ENCODE data around the gene LCN15. TPM values are rescaled to one million over a fixed set of nuclear protein-coding genes. Genes with fewer than 3 reads are reported as not detected.

LCN15 gene
- total and polyA plus RNA-seq, 10 of the 15 experiments (the other 5 are each of a cell fraction or from before 2014, with no cell fraction given), result 0.37 to 0.50 TPM; not detected in 8

DNA sequence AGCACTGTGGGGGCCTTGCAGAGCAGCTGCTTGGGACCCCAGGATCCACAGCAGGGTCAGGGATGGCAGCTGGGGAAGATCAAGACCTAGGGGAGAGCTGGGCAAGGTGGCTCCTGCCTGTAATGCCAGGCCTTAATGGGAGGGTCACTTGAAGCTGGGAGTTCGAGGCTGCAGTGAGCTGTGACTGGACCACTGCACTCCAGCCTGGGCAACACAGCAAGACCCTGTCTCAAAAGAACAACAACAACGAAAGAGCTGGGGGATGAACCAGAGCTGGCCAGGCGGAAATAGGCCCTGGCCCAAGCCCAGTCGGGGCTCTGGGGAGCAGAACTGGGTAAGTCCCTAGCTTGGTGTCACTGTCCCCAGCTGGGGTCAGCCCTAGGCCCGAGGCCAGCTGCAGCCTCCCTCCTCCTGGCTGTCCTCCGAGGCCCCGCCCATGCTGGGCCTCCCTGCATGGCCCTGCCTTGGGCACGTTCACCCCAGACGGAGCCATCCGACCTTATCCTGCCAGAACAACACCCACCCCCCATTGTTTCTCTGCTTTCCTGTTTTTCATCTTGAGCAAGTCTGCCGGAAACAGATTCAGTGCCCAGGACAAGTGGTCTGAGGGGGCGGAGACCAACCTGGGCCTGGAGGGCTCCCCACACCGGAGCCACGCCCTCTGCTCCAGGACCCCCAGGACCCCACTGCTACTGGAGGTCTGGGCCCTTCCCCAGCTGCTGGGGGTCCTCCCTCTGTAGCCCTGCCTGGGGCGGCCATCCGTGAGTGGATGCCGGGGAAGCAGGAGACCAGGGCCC lies 50.0 kb downstream of the LCN15 start:
- Histone ChIP-seq H3K4me1 (ENCODE audit: control insufficient read depth, insufficient read depth, low read length) (no peaks in the 10 kb centered on the region), H3K36me3 (ENCODE audit: control insufficient read depth in 2 of 2, insufficient read depth in 2 of 2, low read length in 1 of 2) (no peaks in the 10 kb centered on the region), H3K9me3 (replicated peaks; ENCODE audit: control insufficient read depth, insufficient read depth, low read length) (no peaks in the 10 kb centered on the region), H3K4me3 (no peak overlapping the region), H2AFZ (ENCODE audit: control insufficient read depth, low read depth, low read length) (no peak overlapping the region), H3K27ac (ENCODE audit: control insufficient read depth, insufficient read depth) (no peak overlapping the region), H3K9ac (ENCODE audit: control insufficient read depth, insufficient read depth, low read length) (no peak overlapping the region), H3K27me3 (replicated peaks in 1 of 2; ENCODE audit: control insufficient read depth in 2 of 2, insufficient read depth in 2 of 2, low read length in 1 of 2) (peaks cover 2 to 7% of the 10 kb centered on the region in 2 experiments), H3K79me2 (ENCODE audit: control insufficient read depth, insufficient read depth, low read length) (no peaks in the 10 kb centered on the region), H4K20me1 (ENCODE audit: control insufficient read depth, insufficient read depth) (no peaks in the 10 kb centered on the region), H3K4me2 (ENCODE audit: control insufficient read depth, insufficient read depth) (no peak overlapping the region)
- DNase-seq (ENCODE audit: low read depth, low spot score) (no peak), ATAC-seq (no peak; the same call in 2 of the 3 replicates), FAIRE-seq (no peak)
- TF ChIP-seq, protein P1, sequence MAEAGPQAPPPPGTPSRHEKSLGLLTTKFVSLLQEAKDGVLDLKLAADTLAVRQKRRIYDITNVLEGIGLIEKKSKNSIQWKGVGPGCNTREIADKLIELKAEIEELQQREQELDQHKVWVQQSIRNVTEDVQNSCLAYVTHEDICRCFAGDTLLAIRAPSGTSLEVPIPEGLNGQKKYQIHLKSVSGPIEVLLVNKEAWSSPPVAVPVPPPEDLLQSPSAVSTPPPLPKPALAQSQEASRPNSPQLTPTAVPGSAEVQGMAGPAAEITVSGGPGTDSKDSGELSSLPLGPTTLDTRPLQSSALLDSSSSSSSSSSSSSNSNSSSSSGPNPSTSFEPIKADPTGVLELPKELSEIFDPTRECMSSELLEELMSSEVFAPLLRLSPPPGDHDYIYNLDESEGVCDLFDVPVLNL (IDR thresholded peaks at IDR 0.05; ENCODE audit: low read depth, low read length), result no peak
- no peak for TF ChIP-seq NFYA (IDR thresholded peaks at IDR 0.05; ENCODE audit: borderline replicate concordance, low read depth, low read length)
- no peak for TF ChIP-seq GATAD2B (conservative IDR thresholded peaks at IDR 0.05; ENCODE audit: low read depth)
- no peak for TF ChIP-seq BRCA1 (IDR thresholded peaks at IDR 0.05; ENCODE audit: low read depth, low read length)
- no peak for TF ChIP-seq DPF2 (IDR thresholded peaks at IDR 0.05)
- no peak for TF ChIP-seq ZNF687 (IDR thresholded peaks at IDR 0.05)
- no peak for TF ChIP-seq HDGF (IDR thresholded peaks at IDR 0.05)
- TF ChIP-seq MEF2A (IDR thresholded peaks at IDR 0.05; ENCODE audit: insufficient read depth, low read depth, low read length), result no peak
- TF ChIP-seq RAD21 (IDR thresholded peaks at IDR 0.05; ENCODE audit: insufficient read depth, low read depth, low read length), result no peak
- TF ChIP-seq ETV6 (conservative IDR thresholded peaks at IDR 0.05 in 1 of 2, IDR thresholded peaks at IDR 0.05 in 1 of 2; ENCODE audit: borderline replicate concordance in 1 of 2, low read depth in 1 of 2), result no peak
- ChIA-PET POLR2A (no interaction called here), RAD21 (ENCODE audit: unreplicated experiment) (no interaction called here), SMC1A (ENCODE audit: uncharacterized antibody, unreplicated experiment) (no interaction called here), CTCF (interaction anchor here (1.7 kb wide), 1 partner anchor 13 kb away, joined by 8 read pairs; no protein-coding TSS in a partner anchor)
- no TSS peak for BruUV-seq (replicated peaks)
- 10% methylated on average over 17 of the region's 17 CpGs for WGBS (ENCODE audit: insufficient coverage, insufficient replicate concordance, low lambda C conversion rate, missing lambda C conversion rate)
- in situ Hi-C loops (cut with MboI), result no loop called here
- intact Hi-C loops (cut with micrococcal nuclease; ENCODE audit: unreplicated experiment), result no loop called here
